GM10248 (cell line): ENCODE measurements around the gene CACNA1C.

ENCODE experiments used
- CTCF ChIA-PET: fragments of 300-600 bp; sonication (Branson Sonifier 250); formaldehyde crosslinking; extraction: SDS; loops from one replicate; lab custom pipeline; 2021; ENCODE audit warnings: antibody characterized with exemption; lab: Yijun Ruan, JAX
- POLR2A ChIA-PET: fragments of 350-650 bp; sonication (Branson Sonifier 250); formaldehyde crosslinking; extraction: SDS; loops from one replicate; lab custom pipeline; 2020; ENCODE audit warnings: antibody characterized with exemption; lab: Yijun Ruan, JAX
- DNase-seq: peaks from one replicate; pipeline ENCODE4 v3.0.0; 2012; ENCODE audit errors: extremely low spot score
- CTCF ChIP-seq: IDR thresholded peaks from 2 replicates; pipeline ENCODE4 v1.5.1; 2012; ENCODE audit warnings: mild to moderate bottlenecking, low read depth; ENCODE audit errors: extremely low read depth, missing control alignments, control extremely low read depth

The CACNA1C gene

GRCh38 chr12:2299206-2299605, 246.4 kb downstream of the CACNA1C start:
- ChIA-PET POLR2A (no interaction called here), CTCF (interaction anchor here (1.1 to 1.4 kb wide), 2 partner anchors 8 to 241 kb away, joined by 3 to 6 read pairs; no protein-coding TSS in a partner anchor)
- DNase-seq, result no peak
- TF ChIP-seq CTCF, result no peak

- CTCF ChIA-PET, result interaction anchor here (1.2 to 1.4 kb wide), 3 partner anchors 9 to 38 kb away, joined by 3 to 6 read pairs (median 4); no protein-coding TSS in a partner anchor
- POLR2A ChIA-PET, result no interaction called here
- no peak for TF ChIP-seq CTCF
- DNase-seq, result no peak
These were observed 247.4 kb downstream of the CACNA1C start for GRCh38 chr12:2300168-2300567.

GRCh38 chr12:2300886-2301285, 248.1 kb downstream of the CACNA1C start:
- TF ChIP-seq CTCF, result no peak
- ChIA-PET CTCF (interaction anchor here (1.2 to 1.3 kb wide), 2 partner anchors 15 to 38 kb away, joined by 3 to 4 read pairs; no protein-coding TSS in a partner anchor), POLR2A (no interaction called here)
- DNase-seq, result no peak

GRCh38 chr12:2301531-2302461, 249.0 kb downstream of the CACNA1C start:
- ChIA-PET CTCF (interaction anchor here (1.3 to 4.7 kb wide), 2 partner anchors 10 to 16 kb away, joined by 4 to 24 read pairs; no protein-coding TSS in a partner anchor), POLR2A (no interaction called here)
- no peak for DNase-seq
- TF ChIP-seq CTCF, result no peak

GRCh38 chr12:2302711-2303580, 250.2 kb downstream of the CACNA1C start:
- CTCF ChIA-PET, result interaction anchor here (2.5 to 4.7 kb wide), 2 partner anchors 9 to 12 kb away, joined by 7 to 24 read pairs; no protein-coding TSS in a partner anchor
- DNase-seq, result no peak
- TF ChIP-seq CTCF, result no peak
- POLR2A ChIA-PET, result no interaction called here

GRCh38 chr12:2304223-2304622, 251.4 kb downstream of the CACNA1C start:
- POLR2A ChIA-PET, result no interaction called here
- CTCF ChIA-PET, result interaction anchor here (2.5 to 4.7 kb wide), 2 partner anchors 10 to 13 kb away, joined by 7 to 24 read pairs; no protein-coding TSS in a partner anchor
- DNase-seq, result no peak
- TF ChIP-seq CTCF, result no peak
